ENCODE results near the gene CEP131. TPM values are rescaled to one million over a fixed set of nuclear protein-coding genes. Genes with fewer than 3 reads are reported as not detected.

The CEP131 gene
- total and polyA plus RNA-seq, 2 donors (not counting 3 experiments of a cell fraction or from before 2014, with no cell fraction given) = 5.3 to 17.9 TPM

- ChIA-PET POLR2A (no interaction called here), CTCF (no interaction called here)
- FAIRE-seq (no peak), DNase-seq (ENCODE audit: low read depth, low spot score) (no peak)
- no peaks in the 10 kb centered on the region for H3K4me1 ChIP-seq (ENCODE audit: control insufficient read depth, extremely low read depth, insufficient read depth, low read length)
- H3K79me2 ChIP-seq (ENCODE audit: control insufficient read depth, insufficient read depth, low read length) = no peaks in the 10 kb centered on the region
- dilution Hi-C loops (cut with MboI; ENCODE audit: extremely low pct_ligation_motif_present, low sequenced_read_pairs) (no loop called here), intact Hi-C loops (cut with micrococcal nuclease) (no loop called here)
- no peaks in the 10 kb centered on the region for H3K9me3 ChIP-seq (replicated peaks; ENCODE audit: control insufficient read depth, insufficient read depth, low read length)
- no peaks in the 10 kb centered on the region for H3K36me3 ChIP-seq (ENCODE audit: control insufficient read depth in 2 of 2, extremely low read depth in 1 of 2, insufficient read depth in 2 of 2, low read length in 2 of 2)
- no peak overlapping the region for H3K4me3 ChIP-seq (replicated peaks in 1 of 3; ENCODE audit: insufficient read depth in 1 of 3, low read depth in 1 of 3, low read length in 3 of 3)
- no peaks in the 10 kb centered on the region for H4K20me1 ChIP-seq (replicated peaks; ENCODE audit: control insufficient read depth, extremely low read depth, insufficient read depth, low read length)
- H2AFZ ChIP-seq (ENCODE audit: low read depth, low read length) = no peak overlapping the region
- no peaks in the 10 kb centered on the region for H3K9me1 ChIP-seq (replicated peaks; ENCODE audit: control insufficient read depth, extremely low read depth, insufficient read depth, low read length)
- no peak for TF ChIP-seq POLR2A (IDR thresholded peaks at IDR 0.05; ENCODE audit: low read depth, low read length)
- TF ChIP-seq CTCF (IDR thresholded peaks at IDR 0.05; ENCODE audit: extremely low read depth in 1 of 2, insufficient read depth in 1 of 2, low read depth in 1 of 2, low read length in 2 of 2) = no peak
- TF ChIP-seq GATA2 (IDR thresholded peaks at IDR 0.05; ENCODE audit: insufficient read depth, insufficient read length, low read depth, low read length) = no peak
- TF ChIP-seq EZH2 (IDR thresholded peaks at IDR 0.05; ENCODE audit: borderline replicate concordance, low read depth, low read length, severe bottlenecking) = no peak
- no peak for TF ChIP-seq JUN (IDR thresholded peaks at IDR 0.05; ENCODE audit: borderline replicate concordance, insufficient read depth, insufficient read length, low read depth)
- TF ChIP-seq FOS (IDR thresholded peaks at IDR 0.05; ENCODE audit: borderline replicate concordance, insufficient read depth, low read length) = no peak
- TF ChIP-seq MAX (IDR thresholded peaks at IDR 0.05; ENCODE audit: insufficient read depth, insufficient read length) = no peak
- no peak for TF ChIP-seq POLR2AphosphoS5 (IDR thresholded peaks at IDR 0.05; ENCODE audit: insufficient read depth, low read depth, low read length)
- TF ChIP-seq MYC (IDR thresholded peaks at IDR 0.05; ENCODE audit: low read depth, low read length) = no peak
- H3K27me3 ChIP-seq (ENCODE audit: control insufficient read depth in 2 of 2, insufficient read depth in 2 of 2, low read length in 2 of 2) = peaks cover 5 to 6% of the 10 kb centered on the region in 2 experiments
- H3K4me2 ChIP-seq (ENCODE audit: insufficient read depth, low read length) = no peak overlapping the region
- H3K27ac ChIP-seq (ENCODE audit: insufficient read depth, low read depth, low read length) = no peak overlapping the region
- H3K9ac ChIP-seq (replicated peaks; ENCODE audit: extremely low read depth, insufficient read depth, low read length) = no peak overlapping the region
- no TSS peak for BruUV-seq (replicated peaks)
Observed at GRCh38 chr17:81167638-81168037, 55.1 kb downstream of the CEP131 start.
